Subcutaneous preadipocyte (primary cell): ENCODE data around the gene EMILIN3. TPM values are rescaled to one million over a fixed set of nuclear protein-coding genes. Genes with fewer than 3 reads are reported as not detected.

ENCODE experiments used
- total RNA-seq: library from RNA; depleted of rRNA; stranded (reverse); fragments of >200 nt; gene quantifications from 2 replicates; pipeline ENCODE4 v1.2.3, GENCODE V29; 2012

The EMILIN3 gene, protein sequence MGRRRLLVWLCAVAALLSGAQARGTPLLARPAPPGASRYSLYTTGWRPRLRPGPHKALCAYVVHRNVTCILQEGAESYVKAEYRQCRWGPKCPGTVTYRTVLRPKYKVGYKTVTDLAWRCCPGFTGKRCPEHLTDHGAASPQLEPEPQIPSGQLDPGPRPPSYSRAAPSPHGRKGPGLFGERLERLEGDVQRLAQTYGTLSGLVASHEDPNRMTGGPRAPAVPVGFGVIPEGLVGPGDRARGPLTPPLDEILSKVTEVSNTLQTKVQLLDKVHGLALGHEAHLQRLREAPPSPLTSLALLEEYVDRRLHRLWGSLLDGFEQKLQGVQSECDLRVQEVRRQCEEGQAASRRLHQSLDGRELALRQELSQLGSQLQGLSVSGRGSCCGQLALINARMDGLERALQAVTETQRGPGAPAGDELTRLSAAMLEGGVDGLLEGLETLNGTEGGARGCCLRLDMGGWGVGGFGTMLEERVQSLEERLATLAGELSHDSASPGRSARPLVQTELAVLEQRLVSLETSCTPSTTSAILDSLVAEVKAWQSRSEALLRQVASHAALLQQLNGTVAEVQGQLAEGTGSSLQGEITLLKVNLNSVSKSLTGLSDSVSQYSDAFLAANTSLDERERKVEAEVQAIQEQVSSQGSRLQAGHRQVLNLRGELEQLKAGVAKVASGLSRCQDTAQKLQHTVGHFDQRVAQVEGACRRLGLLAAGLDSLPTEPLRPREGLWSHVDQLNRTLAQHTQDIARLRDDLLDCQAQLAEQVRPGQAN
- not detected in 2 replicates for total RNA-seq

DNA sequence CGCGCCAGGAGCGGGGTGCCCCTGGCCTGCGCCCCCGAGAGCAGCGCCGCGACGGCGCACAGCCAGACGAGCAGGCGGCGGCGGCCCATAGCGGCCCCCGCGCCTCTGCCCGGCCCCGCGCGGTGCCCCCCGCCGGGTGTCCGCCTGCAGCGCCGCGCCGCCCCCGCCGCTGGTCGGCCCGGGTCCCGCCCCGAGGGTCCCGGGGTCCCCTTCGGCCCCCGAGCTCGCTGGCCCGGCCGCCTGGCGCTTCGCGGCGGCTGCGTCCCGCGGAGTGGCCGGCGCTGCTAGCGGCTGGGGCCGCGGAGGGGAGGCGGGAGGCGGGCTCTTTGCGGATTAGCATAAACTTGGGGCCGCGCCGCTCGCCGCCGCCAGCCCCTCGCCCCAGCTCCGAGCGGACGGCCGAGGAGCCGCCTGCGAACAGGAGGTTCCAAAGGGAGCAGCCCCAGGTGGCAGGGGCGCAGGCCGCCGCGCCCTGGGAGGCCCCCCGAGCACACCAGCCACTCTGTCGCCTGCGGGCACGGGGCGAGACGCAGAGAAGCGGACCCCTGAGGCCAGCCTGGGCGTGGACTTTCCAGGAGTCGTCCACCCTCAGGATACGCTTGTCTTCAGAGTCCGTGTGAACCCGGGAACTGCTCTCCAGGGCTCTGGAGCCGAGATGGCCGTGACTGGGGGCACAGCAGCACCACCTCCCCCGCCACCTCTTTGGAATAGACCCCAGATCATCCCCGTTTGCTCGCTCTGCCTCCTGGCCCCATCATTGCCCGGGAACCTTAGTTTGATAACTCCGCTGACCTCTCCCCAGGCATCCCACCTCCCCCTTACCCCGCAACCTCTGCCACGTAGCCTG lies at the start of gene EMILIN3:
Gene EMILIN3, minus strand, starts transcription at position 273 of the 847 bp plus-strand sequence. Its CDS starts 184 bp downstream, at position 89.

DNA sequence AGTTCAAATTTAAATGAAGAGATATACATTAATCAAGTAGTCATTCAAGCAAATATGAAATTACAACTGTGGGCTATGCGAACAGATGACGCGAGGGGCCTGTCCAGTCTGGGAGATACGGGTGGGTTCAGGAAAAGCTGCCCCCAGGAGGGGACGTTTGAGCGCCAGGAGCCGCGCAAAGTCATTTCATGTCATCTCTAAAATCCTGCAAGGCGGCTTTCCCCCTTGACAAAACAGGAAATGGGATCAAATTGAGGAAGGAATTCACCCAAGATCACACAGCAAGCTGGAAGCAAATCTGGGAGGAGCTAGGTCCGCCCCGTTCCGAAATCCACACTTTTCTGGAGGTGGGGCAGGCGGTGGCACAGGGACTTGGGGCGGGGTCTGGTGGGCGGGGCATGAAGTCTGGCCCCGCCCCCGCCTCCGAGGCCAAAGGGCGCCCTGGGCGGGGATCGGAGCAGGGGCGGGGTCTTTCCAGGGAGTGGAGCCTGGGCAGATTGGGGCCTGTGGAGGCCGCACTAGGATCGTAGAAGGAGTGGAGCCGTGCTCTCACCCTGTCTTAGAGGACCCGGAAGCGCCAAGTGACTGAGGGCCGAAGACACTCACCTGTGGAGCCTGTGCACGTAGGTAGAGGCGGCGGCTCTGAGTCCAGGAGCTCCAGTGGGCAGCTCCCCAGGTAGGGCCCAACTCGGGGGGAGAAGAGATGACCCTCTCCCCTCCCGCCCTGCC lies 26.1 kb downstream of the EMILIN3 start, which contains the start of gene LPIN3:
Gene LPIN3, plus strand, starts transcription at position 495 of the 729 bp plus-strand sequence. CDS start 4,983 bp downstream, outside the sequence.

DNA sequence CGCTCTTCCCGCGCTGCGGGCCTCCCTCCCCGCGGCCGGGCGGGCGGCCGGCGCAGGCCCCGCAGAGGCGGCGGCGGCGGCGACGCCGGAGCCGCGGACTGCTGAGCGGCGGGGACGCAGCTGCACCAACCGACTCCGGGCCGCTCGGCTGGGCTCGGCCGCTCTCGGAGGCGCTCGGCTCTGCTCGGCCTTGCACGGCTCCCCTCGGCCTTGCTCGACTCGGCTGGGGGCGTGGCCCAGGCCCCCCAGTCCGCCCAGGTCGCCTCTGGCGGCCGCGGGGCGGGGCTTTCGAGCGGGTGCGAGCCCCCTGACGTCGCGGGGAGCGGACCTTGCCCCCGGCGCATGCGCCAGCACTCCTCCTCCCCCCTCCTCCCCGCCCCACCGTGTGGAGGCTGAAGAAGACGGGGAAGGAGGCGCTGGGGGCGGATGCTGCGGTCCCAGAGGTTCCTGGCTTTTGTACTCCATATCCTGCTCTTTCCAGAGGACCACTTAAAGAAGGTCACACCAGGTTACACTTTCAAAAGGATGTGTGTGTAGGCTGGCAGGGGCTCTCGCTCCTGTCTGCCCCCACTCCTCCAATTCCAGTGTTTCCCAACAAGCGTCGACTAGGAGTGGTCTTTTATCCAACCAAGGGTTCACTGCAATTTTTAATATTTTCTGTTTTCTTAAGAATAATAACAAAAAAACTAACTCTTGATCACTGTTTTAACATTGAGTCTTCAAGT lies 48.9 kb downstream of the EMILIN3 start, which contains the start of gene ZHX3:
Gene ZHX3, minus strand, starts transcription at position 186 of the 725 bp plus-strand sequence. CDS start 112,815 bp downstream, outside the sequence.

Other genes starting within 250 kb of the EMILIN3 start
- 43.7 and 52.2 TPM in 2 replicates for gene PLCG1, start 229.3 kb downstream of the EMILIN3 start, total RNA-seq
- 46.3 and 47.4 TPM in 2 replicates for gene ZHX3, start 49.1 kb downstream of the EMILIN3 start, total RNA-seq
- gene LPIN3, start 26.0 kb downstream of the EMILIN3 start, total RNA-seq: 14.1 and 14.3 TPM in 2 replicates